Brain microvascular endothelial cell (primary cell): ENCODE measurements around the gene C11orf54.
A peak's percentile ranks its signal among the peaks of the same experiment; 100 is the strongest.

Experiments
- DNase-seq: peaks from one replicate; pipeline ENCODE4 v3.0.0-alpha.2; 2020
- H3K27ac ChIP-seq: fragments of 250-450 bp; sonication (Bioruptor Pico); 2 replicates; pipeline ENCODE4 v1.5.1; 2020; ENCODE audit warnings: mild to moderate bottlenecking, moderate library complexity
- H3K27me3 ChIP-seq: fragments of 250-450 bp; sonication (Bioruptor Pico); replicated peaks from 2 replicates; pipeline ENCODE4 v1.5.1; 2020; ENCODE audit warnings: mild to moderate bottlenecking
- H3K36me3 ChIP-seq: fragments of 250-450 bp; sonication (Bioruptor Pico); replicated peaks from 2 replicates; pipeline ENCODE4 v1.5.1; 2020; ENCODE audit warnings: mild to moderate bottlenecking
- H3K4me3 ChIP-seq: 2 replicates; pipeline ENCODE4 v1.5.1; 2011; ENCODE audit warnings: low read depth, mild to moderate bottlenecking, control low read depth, low read length, moderate library complexity
- in situ Hi-C: cut with HindIII; loops from 2 replicates; pipeline ENCODE4 v1.10.0; 2017; ENCODE audit warnings: low sequenced_read_pairs, low pct_ligation_motif_present
- TF ChIP-seq, protein P1 (sequence below): IDR thresholded peaks from 2 replicates; pipeline ENCODE4 v1.5.1; 2011; ENCODE audit warnings: low read depth, mild to moderate bottlenecking, moderate library complexity, low read length, control low read depth, inconsistent platforms; ENCODE audit errors: missing control alignments

C11orf54 gene

DNA sequence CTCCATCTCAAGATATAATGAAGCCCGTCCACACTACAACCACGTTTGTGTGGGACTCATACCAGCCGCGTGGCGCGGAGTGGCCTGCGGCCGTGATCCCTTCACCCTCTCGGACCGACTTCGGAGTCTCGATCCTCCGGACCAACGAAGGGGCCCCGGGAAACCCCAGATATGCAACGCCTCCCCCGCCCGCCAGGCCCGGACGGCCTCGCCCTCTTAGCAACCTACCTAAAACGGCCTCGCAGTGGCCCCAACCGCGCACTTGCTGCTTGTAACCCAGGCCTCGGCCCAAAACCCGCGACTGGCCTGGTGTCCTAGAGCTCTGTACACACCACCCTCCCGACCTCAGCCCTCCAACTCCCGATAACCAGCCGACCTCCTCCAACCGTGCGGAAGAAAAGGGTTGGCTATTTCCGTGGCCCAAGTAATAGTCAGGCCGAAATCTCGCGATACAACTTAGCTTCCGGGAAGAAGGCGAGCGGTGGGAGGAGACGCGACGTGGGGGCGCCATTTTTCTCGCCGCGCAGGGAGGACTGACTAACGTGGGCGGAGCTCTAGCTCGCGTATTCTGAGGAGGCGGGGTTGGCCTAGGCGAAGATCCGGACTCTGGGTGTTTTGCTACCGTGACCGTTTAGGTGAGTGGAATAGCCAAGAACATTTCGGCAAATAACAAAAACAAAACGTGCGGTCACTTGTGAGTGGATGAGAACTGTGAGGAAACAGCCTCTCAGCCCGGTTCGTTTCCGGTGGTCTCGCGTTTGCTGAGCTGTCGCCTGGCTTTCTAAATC lies at the start of gene C11orf54, which contains the start of gene TAF1D:
Gene C11orf54, plus strand, starts transcription at position 579 of the 788 bp plus-strand sequence. CDS start 5,722 bp downstream, outside the sequence.
Gene TAF1D, minus strand, starts transcription at position 402 of the 788 bp plus-strand sequence. CDS start 2,191 bp downstream, outside the sequence.
- peak; percentile 94 for DNase-seq
- in situ Hi-C loops = no loop called here
- H3K4me3 ChIP-seq = peak within 1 kb of the TSS; percentile 98

DNA sequence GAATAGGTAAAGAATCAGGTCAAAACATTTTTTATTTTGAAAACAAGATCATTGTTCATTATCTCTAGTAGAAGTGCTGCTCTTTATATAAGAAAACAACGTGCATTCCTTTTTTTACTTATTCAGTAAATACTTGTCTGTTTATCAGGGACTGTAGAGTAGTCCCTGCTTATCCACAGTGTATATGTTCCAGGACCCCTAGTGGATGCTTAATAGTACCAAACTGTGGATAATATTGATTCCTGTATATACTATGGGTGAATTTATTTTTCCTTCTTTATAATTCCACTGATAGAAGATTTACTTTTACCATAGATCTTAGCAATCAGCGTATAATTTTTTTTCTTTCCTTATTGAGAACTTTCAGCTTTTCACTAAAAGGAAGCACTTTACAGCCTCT lies 47.4 kb upstream of the C11orf54 start:
- TF ChIP-seq, protein P1, sequence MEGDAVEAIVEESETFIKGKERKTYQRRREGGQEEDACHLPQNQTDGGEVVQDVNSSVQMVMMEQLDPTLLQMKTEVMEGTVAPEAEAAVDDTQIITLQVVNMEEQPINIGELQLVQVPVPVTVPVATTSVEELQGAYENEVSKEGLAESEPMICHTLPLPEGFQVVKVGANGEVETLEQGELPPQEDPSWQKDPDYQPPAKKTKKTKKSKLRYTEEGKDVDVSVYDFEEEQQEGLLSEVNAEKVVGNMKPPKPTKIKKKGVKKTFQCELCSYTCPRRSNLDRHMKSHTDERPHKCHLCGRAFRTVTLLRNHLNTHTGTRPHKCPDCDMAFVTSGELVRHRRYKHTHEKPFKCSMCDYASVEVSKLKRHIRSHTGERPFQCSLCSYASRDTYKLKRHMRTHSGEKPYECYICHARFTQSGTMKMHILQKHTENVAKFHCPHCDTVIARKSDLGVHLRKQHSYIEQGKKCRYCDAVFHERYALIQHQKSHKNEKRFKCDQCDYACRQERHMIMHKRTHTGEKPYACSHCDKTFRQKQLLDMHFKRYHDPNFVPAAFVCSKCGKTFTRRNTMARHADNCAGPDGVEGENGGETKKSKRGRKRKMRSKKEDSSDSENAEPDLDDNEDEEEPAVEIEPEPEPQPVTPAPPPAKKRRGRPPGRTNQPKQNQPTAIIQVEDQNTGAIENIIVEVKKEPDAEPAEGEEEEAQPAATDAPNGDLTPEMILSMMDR = peak; percentile 22
- no peak for DNase-seq
- H3K4me3 ChIP-seq = no peak overlapping the region
- H3K27me3 ChIP-seq = no peaks in the 10 kb centered on the region
- H3K36me3 ChIP-seq = peaks cover 39% of the 10 kb centered on the region
- H3K27ac ChIP-seq = no peak overlapping the region
- in situ Hi-C loops = no loop called here

More for the DNA sequence above, at the start of gene C11orf54, which contains the start of gene TAF1D:
- TF ChIP-seq, protein P1 = peak; percentile 5
- Histone ChIP-seq H3K27ac (peak within 1 kb of the TSS; percentile 94), H3K27me3 (no peaks in the 10 kb centered on the region), H3K36me3 (peaks cover 35% of the 10 kb centered on the region)

DNA sequence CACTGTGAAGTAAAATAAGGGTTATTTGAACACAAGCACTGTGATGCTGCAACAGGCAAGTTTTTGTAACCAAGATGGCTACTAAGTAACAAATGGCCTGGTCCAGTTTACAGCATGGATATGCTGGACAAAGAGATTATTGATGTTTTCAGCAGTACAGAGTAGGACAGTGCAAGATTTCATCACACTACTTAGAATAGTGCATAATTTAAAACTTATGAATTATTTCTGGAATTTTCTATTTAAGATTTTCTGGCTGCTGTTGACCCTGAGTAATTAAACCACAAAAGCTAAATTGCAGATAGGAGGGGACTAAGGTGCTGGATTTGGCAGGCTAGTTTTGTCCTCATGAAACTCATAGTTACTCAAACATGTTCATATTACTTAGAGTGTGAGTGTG lies 46.9 kb upstream of the C11orf54 start:
- H3K27me3 ChIP-seq = no peaks in the 10 kb centered on the region
- no peak overlapping the region for H3K4me3 ChIP-seq
- peaks cover 37% of the 10 kb centered on the region for H3K36me3 ChIP-seq
- TF ChIP-seq, protein P1 = no peak
- in situ Hi-C loops = no loop called here
- DNase-seq = no peak
- H3K27ac ChIP-seq = no peak overlapping the region

DNA sequence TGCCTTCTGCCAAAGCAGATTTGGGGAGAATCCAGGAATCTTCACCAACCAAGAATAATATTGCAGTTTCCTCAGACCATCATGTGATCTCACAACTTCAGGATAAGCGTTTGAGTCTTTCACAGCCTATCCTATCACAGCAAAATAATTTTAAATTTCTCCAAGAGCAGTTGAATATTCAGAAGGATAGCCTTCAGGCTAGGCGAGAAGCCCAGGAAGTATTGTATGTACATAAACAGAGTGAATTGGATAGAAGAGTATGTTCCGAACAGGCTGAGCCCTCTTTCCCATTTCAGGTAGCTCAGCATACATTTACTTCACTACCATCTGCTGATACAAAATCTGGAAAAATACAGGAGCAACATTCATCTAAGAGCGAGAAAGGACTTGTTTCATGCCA lies 43.9 kb upstream of the C11orf54 start:
- in situ Hi-C loops = no loop called here
- H3K27ac ChIP-seq = no peak overlapping the region
- H3K27me3 ChIP-seq = no peaks in the 10 kb centered on the region
- no peak for DNase-seq
- peaks cover 42% of the 10 kb centered on the region for H3K36me3 ChIP-seq
- TF ChIP-seq, protein P1 = no peak
- no peak overlapping the region for H3K4me3 ChIP-seq

DNA sequence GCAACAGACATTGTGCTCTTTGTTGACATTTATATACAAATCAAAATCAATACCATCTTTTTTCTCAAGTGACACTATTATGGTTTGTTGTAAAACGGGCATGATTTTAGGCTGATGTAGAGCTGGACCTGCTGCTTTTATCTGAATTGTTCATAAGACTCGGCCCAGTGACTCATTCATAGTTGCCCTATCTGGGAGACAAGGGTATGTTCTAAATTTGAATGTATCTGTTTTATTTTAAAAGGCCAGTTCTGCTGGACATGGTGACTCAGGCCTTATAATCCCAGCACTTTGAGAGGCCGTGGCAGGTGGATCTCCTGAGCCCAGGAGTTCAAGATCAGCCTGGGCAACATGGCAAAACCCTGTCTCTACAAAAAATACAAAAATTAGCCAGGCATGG lies 40.6 kb upstream of the C11orf54 start:
- Histone ChIP-seq H3K36me3 (peaks cover 40% of the 10 kb centered on the region), H3K27ac (no peak overlapping the region), H3K27me3 (no peaks in the 10 kb centered on the region), H3K4me3 (no peak overlapping the region)
- in situ Hi-C loops = no loop called here
- TF ChIP-seq, protein P1 = no peak
- DNase-seq = peak; percentile 40
